Trophoblast cell (in vitro differentiated cells and primary cell): ENCODE data around the gene HARS1.
"Not testable (repeated sequence)": the region's sequence is repeated elsewhere in the genome, so short reads cannot be mapped to it uniquely, and the experiment has no call there.

Experiments
- DNase-seq, 2 donors: peaks; one replicate each; pipeline ENCODE4 v3.0.0-alpha.2; 2016
- H2AFZ ChIP-seq: 2 replicates; pipeline ENCODE4 v1.6.1; 2013; ENCODE audit warnings: low read length, moderate library complexity, mild to moderate bottlenecking; ENCODE audit not compliant: insufficient read depth, poor library complexity
- H2AK5ac ChIP-seq: 2 replicates; pipeline ENCODE4 v1.6.1; 2013; ENCODE audit warnings: mild to moderate bottlenecking, low read length
- H2BK120ac ChIP-seq: 2 replicates; pipeline ENCODE4 v1.6.1; 2013; ENCODE audit warnings: low read length, mild to moderate bottlenecking, moderate library complexity; ENCODE audit not compliant: insufficient read depth, poor library complexity
- H2BK12ac ChIP-seq: 2 replicates; pipeline ENCODE4 v1.6.1; 2013; ENCODE audit warnings: mild to moderate bottlenecking, low read length, moderate library complexity
- H2BK5ac ChIP-seq: 2 replicates; pipeline ENCODE4 v1.6.1; 2013; ENCODE audit warnings: low read length, low read depth, moderate library complexity, mild to moderate bottlenecking; ENCODE audit not compliant: poor library complexity
- H3K14ac ChIP-seq: 2 replicates; pipeline ENCODE4 v1.6.1; 2013; ENCODE audit warnings: mild to moderate bottlenecking, low read length
- H3K18ac ChIP-seq: 2 replicates; pipeline ENCODE4 v1.6.1; 2013; ENCODE audit warnings: mild to moderate bottlenecking, low read length
- H3K23ac ChIP-seq: 2 replicates; pipeline ENCODE4 v1.6.1; 2013; ENCODE audit warnings: low read length
- H3K27ac ChIP-seq: 2 replicates; pipeline ENCODE4 v1.5.1; 2013; ENCODE audit warnings: low read depth, mild to moderate bottlenecking, inconsistent platforms, low read length, moderate library complexity
- H3K27me3 ChIP-seq: 2 replicates; pipeline ENCODE4 v1.6.1; 2013; ENCODE audit warnings: inconsistent platforms, mild to moderate bottlenecking, low read length, moderate library complexity; ENCODE audit not compliant: insufficient read depth
- H3K36me3 ChIP-seq, 2 experiments: 1 replicate in 1 of 2; 2 replicates in 1 of 2; pipeline ENCODE4 v1.6.1; 2013; ENCODE audit warnings: low read length in 2 of 2, mild to moderate bottlenecking in 2 of 2, moderate library complexity in 1 of 2; ENCODE audit not compliant: insufficient read depth in 2 of 2, control insufficient read depth in 1 of 2
- H3K4ac ChIP-seq: 2 replicates; pipeline ENCODE4 v1.6.1; 2013; ENCODE audit warnings: low read depth, mild to moderate bottlenecking, low read length, moderate library complexity
- H3K4me1 ChIP-seq, 2 experiments: 1 replicate in 1 of 2; 2 replicates in 1 of 2; pipeline ENCODE4 v1.6.1; 2013; ENCODE audit warnings: low read length in 2 of 2, mild to moderate bottlenecking in 2 of 2, moderate library complexity in 1 of 2; ENCODE audit not compliant: insufficient read depth in 2 of 2, control insufficient read depth in 1 of 2
- H3K4me2 ChIP-seq: 2 replicates; pipeline ENCODE4 v1.6.1; 2013; ENCODE audit warnings: inconsistent platforms, mild to moderate bottlenecking, low read length, moderate library complexity
- H3K4me3 ChIP-seq: 2 replicates; pipeline ENCODE4 v1.5.1; 2013; ENCODE audit warnings: mild to moderate bottlenecking, low read depth, low read length, inconsistent platforms
- H3K79me1 ChIP-seq: one replicate; pipeline ENCODE4 v1.6.1; 2013; ENCODE audit warnings: low read length
- H3K79me2 ChIP-seq: 2 replicates; pipeline ENCODE4 v1.6.1; 2013; ENCODE audit warnings: low read length, mild to moderate bottlenecking; ENCODE audit not compliant: control insufficient read depth, insufficient read depth, poor library complexity
- H3K9ac ChIP-seq: 2 replicates; pipeline ENCODE4 v1.6.1; 2013; ENCODE audit warnings: mild to moderate bottlenecking, low read length
- H3K9me3 ChIP-seq: 2 replicates; pipeline ENCODE4 v1.6.1; 2013; ENCODE audit warnings: low read depth, mild to moderate bottlenecking, control low read depth, inconsistent platforms, low read length; ENCODE audit not compliant: insufficient read depth
- H4K12ac ChIP-seq: 2 replicates; pipeline ENCODE4 v1.6.1; 2013; ENCODE audit warnings: low read depth, mild to moderate bottlenecking, low read length, moderate library complexity
- H4K8ac ChIP-seq: 2 replicates; pipeline ENCODE4 v1.6.1; 2013; ENCODE audit warnings: low read depth, mild to moderate bottlenecking, low read length, moderate library complexity
- H4K91ac ChIP-seq: one replicate; pipeline ENCODE4 v1.6.1; 2013; ENCODE audit warnings: low read depth, mild to moderate bottlenecking, low read length, moderate library complexity
- WGBS: extraction: QIAGEN DNeasy Blood & Tissue Kit; methylation state at CpG from one replicate; pipeline ENCODE4 v1.1.7; 2013; ENCODE audit warnings: missing lambda C conversion rate; ENCODE audit not compliant: insufficient read length, insufficient coverage; ENCODE audit errors: extremely low coverage; 5-methylcytosine and 5-hydroxymethylcytosine counted together

Gene HARS1

GRCh38 chr5:140641716-140642115 is 49.5 kb downstream of the HARS1 start:
- Histone ChIP-seq H3K9ac (no peak overlapping the region), H3K23ac (no peak overlapping the region), H3K4ac (no peak overlapping the region), H3K4me1 (peaks cover 5 to 11% of the 10 kb centered on the region in 2 experiments), H4K8ac (no peak overlapping the region), H3K18ac (no peak overlapping the region), H2BK120ac (no peak overlapping the region), H3K14ac (no peak overlapping the region), H2AK5ac (no peak overlapping the region), H3K27me3 (no peaks in the 10 kb centered on the region), H3K9me3 (no peaks in the 10 kb centered on the region), H3K79me2 (peaks cover 4% of the 10 kb centered on the region), H4K12ac (peak overlapping the region; percentile 27), H4K91ac (no peak overlapping the region), H3K4me2 (no peak overlapping the region), H3K27ac (no peak overlapping the region), H2BK5ac (no peak overlapping the region), H2BK12ac (no peak overlapping the region), H3K4me3 (no peak overlapping the region), H2AFZ (no peak overlapping the region), H3K36me3 (peaks cover 18 to 30% of the 10 kb centered on the region in 2 experiments), H3K79me1 (peaks cover 4% of the 10 kb centered on the region)
- no peak for DNase-seq
- whole genome bisulfite sequencing: no CpG with 5 or more reads among the region's 8 CpGs

GRCh38 chr5:140639148-140639981 is 51.8 kb downstream of the HARS1 start, which contains the start of gene TMCO6:
Gene TMCO6, plus strand, starts transcription at chr5:140639451. Its CDS starts 77 bp downstream, at chr5:140639528.
- Histone ChIP-seq H3K79me1 (peaks cover 4% of the 10 kb centered on the region), H3K4me1 (peaks cover 5 to 10% of the 10 kb centered on the region in 2 experiments), H2BK120ac (peak within 1 kb of the TSS; percentile 33), H3K9ac (peak within 1 kb of the TSS; percentile 44), H3K79me2 (peaks cover 4% of the 10 kb centered on the region), H3K4me2 (peak within 1 kb of the TSS; percentile 81), H3K4ac (peak within 1 kb of the TSS; percentile 22), H4K91ac (peak within 1 kb of the TSS; percentile 81), H3K14ac (peak within 1 kb of the TSS; percentile 83), H4K12ac (peak within 1 kb of the TSS; percentile 37), H3K27ac (peak within 1 kb of the TSS; percentile 30), H3K9me3 (no peaks in the 10 kb centered on the region), H2AK5ac (no peak within 1 kb of the TSS), H3K27me3 (no peaks in the 10 kb centered on the region), H4K8ac (peak within 1 kb of the TSS; percentile 90), H3K23ac (no peak within 1 kb of the TSS), H2BK5ac (peak within 1 kb of the TSS; percentile 59), H3K18ac (peak within 1 kb of the TSS; percentile 77), H2AFZ (peak within 1 kb of the TSS; percentile 92), H3K36me3 (peaks cover 11 to 18% of the 10 kb centered on the region in 2 experiments), H3K4me3 (peak within 1 kb of the TSS; percentile 81), H2BK12ac (peak within 1 kb of the TSS; percentile 17)
- no CpG with 5 or more reads among the region's 63 CpGs for WGBS
- DNase-seq: peak; percentile 97

- not testable (repeated sequence) for H3K23ac ChIP-seq, H3K4me1 ChIP-seq, H3K14ac ChIP-seq, H2AK5ac ChIP-seq, H4K91ac ChIP-seq, H2AFZ ChIP-seq, H3K18ac ChIP-seq, H2BK5ac ChIP-seq, H4K12ac ChIP-seq, H3K9me3 ChIP-seq, H3K27me3 ChIP-seq, H3K27ac ChIP-seq, H3K4ac ChIP-seq, H3K9ac ChIP-seq, H2BK12ac ChIP-seq, H3K4me3 ChIP-seq, H3K79me1 ChIP-seq, H3K79me2 ChIP-seq, DNase-seq
- Histone ChIP-seq H2BK120ac (peak overlapping the region; percentile 11), H4K8ac (peak overlapping the region; percentile 24), H3K4me2 (peak overlapping the region; percentile 62), H3K36me3 (peaks cover 11 to 13% of the 10 kb centered on the region in 2 experiments)
- WGBS: no CpG with 5 or more reads among the region's 9 CpGs
Observed at GRCh38 chr5:140638898-140639147, 52.3 kb downstream of the HARS1 start.

GRCh38 chr5:140637371-140638100 is 53.6 kb downstream of the HARS1 start:
- no peak overlapping the region for H3K4me2 ChIP-seq
- peaks cover 4% of the 10 kb centered on the region for H3K79me1 ChIP-seq
- H3K23ac ChIP-seq: no peak overlapping the region
- no peak overlapping the region for H4K12ac ChIP-seq
- H3K36me3 ChIP-seq: peaks cover 2 to 4% of the 10 kb centered on the region in 2 experiments
- H3K14ac ChIP-seq: no peak overlapping the region
- peaks cover 5 to 10% of the 10 kb centered on the region in 2 experiments for H3K4me1 ChIP-seq
- no CpG with 5 or more reads among the region's 10 CpGs for WGBS
- no peak overlapping the region for H3K4me3 ChIP-seq
- H3K27me3 ChIP-seq: no peaks in the 10 kb centered on the region
- no peak overlapping the region for H2AFZ ChIP-seq
- no peak overlapping the region for H4K8ac ChIP-seq
- H2BK5ac ChIP-seq: no peak overlapping the region
- H3K27ac ChIP-seq: no peak overlapping the region
- H3K4ac ChIP-seq: no peak overlapping the region
- H3K9me3 ChIP-seq: peaks cover 7% of the 10 kb centered on the region
- H2BK120ac ChIP-seq: no peak overlapping the region
- no peak overlapping the region for H4K91ac ChIP-seq
- H2BK12ac ChIP-seq: no peak overlapping the region
- H3K18ac ChIP-seq: no peak overlapping the region
- no peak overlapping the region for H2AK5ac ChIP-seq
- H3K79me2 ChIP-seq: peaks cover 4% of the 10 kb centered on the region
- H3K9ac ChIP-seq: no peak overlapping the region
- no peak for DNase-seq
